Stimulated activated naive CD8-positive, alpha-beta T cell treated with anti-CD3 and anti-CD28 coated beads, Interleukin-15, amount 100 ng/mL, for 72 hours (primary cell): ENCODE data around the gene STUM.
A peak's percentile ranks its signal among the peaks of the same experiment; 100 is the strongest.

Source experiments
- ATAC-seq: fragments of 150-1000 bp; cut with Tn5 transposase; 2 replicates; pipeline ENCODE4 v1.10.0; 2021; ENCODE audit warnings: mild to moderate bottlenecking, moderate library complexity
- DNase-seq, 2 donors: peaks; one replicate each; pipeline ENCODE4 v3.0.0; 2021 to 2022
- H3K27ac Mint-ChIP-seq, 2 donors: one replicate each; pipeline ENCODE4 v1.8.0; 2022; ENCODE audit warnings: mild to moderate bottlenecking in 2 of 2, mixed read lengths in 2 of 2, moderate library complexity in 2 of 2
- H3K27me3 Mint-ChIP-seq: one replicate; pipeline ENCODE4 v1.8.0; 2022; ENCODE audit warnings: mixed read lengths
- H3K4me1 Mint-ChIP-seq: one replicate; pipeline ENCODE4 v1.8.0; 2022; ENCODE audit warnings: mild to moderate bottlenecking, mixed read lengths
- H3K4me3 Mint-ChIP-seq, 2 donors: one replicate each; pipeline ENCODE4 v1.8.0; 2022; ENCODE audit warnings: mild to moderate bottlenecking in 2 of 2, mixed read lengths in 2 of 2, moderate library complexity in 1 of 2
- H3K9me3 Mint-ChIP-seq, 2 donors: one replicate each; pipeline ENCODE4 v1.8.0; 2022; ENCODE audit warnings: mixed read lengths in 2 of 2

Gene STUM

DNA sequence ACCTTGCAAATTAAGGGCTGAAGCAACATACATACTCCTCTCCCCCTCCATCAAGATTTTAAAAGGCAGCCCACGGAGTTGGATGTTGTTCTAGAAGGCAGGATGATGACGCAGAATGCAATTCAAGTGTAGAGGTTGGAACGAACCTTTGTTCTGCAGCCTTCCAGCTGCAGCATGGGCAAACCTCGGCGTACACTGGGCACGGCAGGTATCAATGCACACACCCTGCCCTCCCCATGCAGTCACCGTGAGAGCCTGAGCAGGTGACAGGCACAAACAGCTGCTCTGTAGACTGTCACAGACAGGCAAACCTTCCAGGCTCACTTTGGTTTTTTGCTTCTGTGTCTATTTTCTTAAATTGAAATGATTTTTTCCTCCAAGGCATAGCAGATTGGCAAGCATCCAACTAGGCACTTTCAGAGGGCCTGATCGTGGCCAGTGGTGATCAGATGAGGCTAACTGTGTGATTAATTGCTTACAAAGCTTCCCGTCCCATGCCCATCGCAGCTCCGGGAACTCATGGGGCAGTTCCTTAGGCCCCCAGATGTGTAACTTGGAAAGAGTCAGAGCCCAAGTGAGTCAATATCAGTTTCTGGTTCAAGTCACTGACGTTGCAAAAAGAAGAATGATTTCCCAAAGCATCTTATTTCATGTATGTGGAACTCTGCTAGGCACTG is 108.2 kb downstream of the STUM start:
- DNase-seq (no peak), ATAC-seq (no peak)
- H3K27ac Mint-ChIP-seq, result peak overlapping the region; percentile 59 to 82
- no peaks in the 10 kb centered on the region for H3K4me1 Mint-ChIP-seq
- peak overlapping the region; percentile 90 to 93 for H3K4me3 Mint-ChIP-seq
- H3K9me3 Mint-ChIP-seq, result no peaks in the 10 kb centered on the region
- no peaks in the 10 kb centered on the region for H3K27me3 Mint-ChIP-seq

DNA sequence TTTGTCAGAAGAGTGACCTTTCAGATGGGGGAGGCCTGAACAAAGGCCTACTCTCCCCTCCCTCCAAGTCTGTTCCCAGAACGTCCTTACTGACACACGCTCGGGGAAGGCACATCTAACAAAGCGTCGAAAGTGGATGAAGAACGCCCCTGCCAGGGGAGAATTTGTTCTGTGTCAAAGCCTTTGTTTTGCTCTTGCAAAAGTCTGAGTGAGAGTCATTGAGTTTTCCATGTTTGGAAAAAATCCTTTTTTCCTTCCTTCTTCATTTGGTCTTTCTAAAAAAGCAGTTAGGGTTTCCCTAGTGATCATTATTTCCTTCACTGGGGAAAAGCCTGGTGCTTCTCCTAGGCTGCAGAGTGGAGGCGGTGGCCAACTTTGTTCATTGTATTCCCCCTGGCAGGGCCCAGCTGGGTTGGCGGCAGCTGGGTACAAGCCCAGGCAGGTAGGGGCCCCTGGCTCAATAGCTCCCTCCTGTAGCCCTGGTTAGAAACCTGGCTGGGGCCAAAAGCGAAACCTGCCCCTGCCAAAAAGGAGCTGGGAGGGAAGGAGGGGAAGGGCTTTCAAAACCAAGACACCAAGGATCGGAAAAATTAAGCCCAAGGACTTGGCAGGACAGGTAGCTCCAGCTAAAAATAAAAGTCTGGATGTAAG is 109.5 kb downstream of the STUM start:
- Mint-ChIP-seq H3K27ac (peak overlapping the region in 1 of 2 donors; percentile 31), H3K4me1 (no peaks in the 10 kb centered on the region), H3K27me3 (no peaks in the 10 kb centered on the region), H3K9me3 (no peaks in the 10 kb centered on the region), H3K4me3 (peak overlapping the region; percentile 34 to 62)
- no peak for ATAC-seq
- DNase-seq, result no peak

DNA sequence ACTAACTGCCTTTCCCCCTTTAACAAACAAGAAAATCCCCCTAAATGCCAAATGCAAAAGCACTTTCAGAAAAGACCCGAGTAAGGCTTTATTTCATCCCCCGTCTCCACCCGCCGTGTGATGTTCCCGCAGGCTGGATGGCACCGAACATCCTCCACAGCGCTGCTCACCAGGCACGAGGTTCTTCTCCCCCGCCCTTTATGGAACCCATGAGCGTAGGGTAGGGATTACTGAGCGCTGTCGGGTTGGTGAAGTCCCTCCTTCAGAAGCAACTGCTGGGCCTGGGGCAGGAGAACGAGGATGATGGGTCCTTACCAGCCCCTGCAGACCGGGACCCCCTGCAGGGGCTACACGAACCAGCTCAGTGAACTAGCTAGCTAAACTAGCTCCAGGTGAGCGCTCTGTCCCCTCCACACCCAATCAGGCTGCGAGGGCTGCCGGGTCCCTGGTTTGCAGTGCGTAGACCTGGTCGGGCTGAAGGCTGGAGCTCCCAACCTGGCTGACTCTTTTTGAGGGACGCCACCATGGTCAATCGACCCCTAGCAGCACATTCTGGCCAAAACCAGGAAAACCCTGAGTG is 110.1 kb downstream of the STUM start:
- Mint-ChIP-seq H3K9me3 (no peaks in the 10 kb centered on the region), H3K4me1 (no peaks in the 10 kb centered on the region), H3K27me3 (no peaks in the 10 kb centered on the region), H3K27ac (peak overlapping the region in 1 of 2 donors; percentile 31), H3K4me3 (peak overlapping the region; percentile 15 to 62)
- no peak for DNase-seq
- ATAC-seq, result no peak
